B cell (primary cell): ENCODE measurements around the gene CNKSR3. TPM values are rescaled to one million over a fixed set of nuclear protein-coding genes. Genes with fewer than 3 reads are reported as not detected.

ENCODE experiments used
- ATAC-seq: fragments of 200-7000 bp; cut with Tn5 transposase; one replicate; pipeline ENCODE4 v1.10.0; 2021; ENCODE audit warnings: low read depth, mild to moderate bottlenecking, moderate number of reproducible peaks, moderate library complexity
- CTCF ChIA-PET: fragments of 350-600 bp; sonication (Branson Sonifier 250); formaldehyde crosslinking; loops from one replicate; lab custom pipeline; 2021; ENCODE audit warnings: antibody characterized with exemption, inconsistent platforms; lab: Charles Lee
- POLR2A ChIA-PET: fragments of 350-600 bp; sonication (Branson Sonifier 250); formaldehyde crosslinking; loops from one replicate; lab custom pipeline; 2021; ENCODE audit warnings: antibody characterized with exemption; lab: Charles Lee
- DNase-seq: peaks from one replicate; pipeline ENCODE4 v3.0.0; 2013
- H2AFZ ChIP-seq: 2 replicates; pipeline ENCODE4 v1.6.1; 2012; ENCODE audit warnings: mild to moderate bottlenecking, low read depth, low read length; ENCODE audit not compliant: insufficient read depth, poor library complexity, severe bottlenecking
- H3K27ac ChIP-seq, 2 donors: 1 replicate in 1 of 2; 2 replicates in 1 of 2; pipeline ENCODE4 v1.5.1; 2012 to 2013; ENCODE audit warnings: low read length in 2 of 2, mild to moderate bottlenecking in 2 of 2, moderate library complexity in 1 of 2
- H3K27me3 ChIP-seq, 4 experiments: fragments of 200-600 bp in 1 of 4; sonication (generic) in 1 of 4; replicated peaks in 1 of 4; 1 replicate in 2 of 4; 2 replicates in 2 of 4; pipeline versions ENCODE4 v1.6.1 to v1.7.0; 2013 to 2016; ENCODE audit warnings: low read length in 3 of 4, mild to moderate bottlenecking in 2 of 4, mixed read lengths in 1 of 4, moderate library complexity in 1 of 4; ENCODE audit not compliant: insufficient read depth in 4 of 4, control insufficient read depth in 3 of 4; ENCODE audit errors: control extremely low read depth in 1 of 4
- H3K36me3 ChIP-seq, 2 experiments: replicated peaks in 1 of 2; 1 replicate in 1 of 2; 2 replicates in 1 of 2; pipeline versions ENCODE4 v1.6.1 to v1.7.1; 2013; ENCODE audit warnings: low read length in 1 of 2; ENCODE audit not compliant: insufficient read depth in 2 of 2, control insufficient read depth in 1 of 2; ENCODE audit errors: control extremely low read depth in 1 of 2, extremely low read depth in 1 of 2
- H3K4me1 ChIP-seq, 2 donors: fragments of 200-600 bp in 1 of 2; sonication (generic) in 1 of 2; 1 replicate in 1 of 2; 2 replicates in 1 of 2; pipeline versions ENCODE4 v1.5.1 to v1.6.1; 2013 to 2017; ENCODE audit warnings: low read length in 2 of 2; ENCODE audit not compliant: control insufficient read depth in 2 of 2, insufficient read depth in 2 of 2
- H3K4me2 ChIP-seq: replicated peaks from 2 replicates; pipeline ENCODE3; 2012; ENCODE audit warnings: mild to moderate bottlenecking, low read depth, low read length; ENCODE audit not compliant: poor library complexity, severe bottlenecking
- H3K4me3 ChIP-seq, 5 experiments: fragments of 200-600 bp in 1 of 5; sonication (generic) in 1 of 5; 1 replicate in 3 of 5; 2 replicates in 2 of 5; pipeline versions ENCODE4 v1.5.1 to v1.7.0; 2011 to 2016; ENCODE audit warnings: low read length in 4 of 5, mild to moderate bottlenecking in 4 of 5, low read depth in 2 of 5, control low read depth in 1 of 5, moderate library complexity in 1 of 5; ENCODE audit not compliant: insufficient read depth in 1 of 5; ENCODE audit errors: control extremely low read depth in 1 of 5, extremely low read depth in 1 of 5
- H3K79me2 ChIP-seq: fragments of 200-600 bp; sonication (generic); one replicate; pipeline ENCODE4 v1.6.0; 2016; ENCODE audit warnings: low read length; ENCODE audit not compliant: control insufficient read depth, insufficient read depth
- H3K9ac ChIP-seq: fragments of 200-600 bp; sonication (generic); 2 replicates; pipeline ENCODE4 v1.6.1; 2017; ENCODE audit warnings: mild to moderate bottlenecking, low read length, moderate library complexity
- H3K9me3 ChIP-seq, 3 donors: one replicate each; pipeline versions ENCODE4 v1.6.1 to v1.7.1; 2013; ENCODE audit warnings: low read length in 2 of 3; ENCODE audit not compliant: control insufficient read depth in 2 of 3, insufficient read depth in 1 of 3; ENCODE audit errors: control extremely low read depth in 1 of 3
- H4K20me1 ChIP-seq: 2 replicates; pipeline ENCODE4 v1.6.0; 2012; ENCODE audit warnings: mild to moderate bottlenecking, low read length; ENCODE audit not compliant: insufficient read depth, control insufficient read depth, poor library complexity, severe bottlenecking
- H3K27ac Mint-ChIP-seq: one replicate; pipeline ENCODE4 v1.8.0; 2021; ENCODE audit warnings: mixed read lengths
- H3K27me3 Mint-ChIP-seq: one replicate; pipeline ENCODE4 v1.8.0; 2021; ENCODE audit warnings: mixed read lengths
- H3K4me1 Mint-ChIP-seq: one replicate; pipeline ENCODE4 v1.8.0; 2021; ENCODE audit warnings: mixed read lengths
- H3K4me3 Mint-ChIP-seq: one replicate; pipeline ENCODE4 v1.8.0; 2021; ENCODE audit warnings: mixed read lengths
- H3K9me3 Mint-ChIP-seq: one replicate; pipeline ENCODE4 v1.8.0; 2022; ENCODE audit warnings: mixed read lengths; ENCODE audit not compliant: insufficient read depth
- EZH2 ChIP-seq: IDR thresholded peaks from 2 replicates; pipeline ENCODE4 v1.6.1; 2012; ENCODE audit warnings: borderline replicate concordance, low read depth, mild to moderate bottlenecking, moderate library complexity, low read length; ENCODE audit not compliant: insufficient read depth, poor library complexity, severe bottlenecking
- WGBS: methylation state at CpG from one replicate; pipeline ENCODE4 v1.1.5; 2013; ENCODE audit warnings: missing lambda C conversion rate; ENCODE audit not compliant: insufficient coverage; 5-methylcytosine and 5-hydroxymethylcytosine counted together
- intact Hi-C: fragments of 100-400 bp; cut with micrococcal nuclease; formaldehyde crosslinking; loops from one replicate; pipeline ENCODE4 v1.10.0; 2022
- polyA plus RNA-seq: library from polyadenylated mRNA; depleted of rRNA; stranded (reverse); fragments of >200 nt; gene quantifications from 2 replicates; pipeline ENCODE4 v1.2.3, GENCODE V29; 2012
- total RNA-seq, 2 donors: library from RNA; stranded (reverse); fragments of 120-200 nt in 1 of 2; gene quantifications; 1 replicate in 1 of 2; 2 replicates in 1 of 2; pipeline versions ENCODE4 v1.2.3 to v1.2.4, GENCODE V29; 2013 to 2022
- TF ChIP-seq, protein P1 (sequence below): fragments of 200-600 bp; IDR thresholded peaks from one replicate; pipeline ENCODE4 v1.8.0; 2022; ENCODE audit warnings: antibody characterized with exemption, mild to moderate bottlenecking

Gene CNKSR3
- total and polyA plus RNA-seq, 2 donors (not counting 1 experiment from before 2014, with no cell fraction given), result not detected

DNA sequence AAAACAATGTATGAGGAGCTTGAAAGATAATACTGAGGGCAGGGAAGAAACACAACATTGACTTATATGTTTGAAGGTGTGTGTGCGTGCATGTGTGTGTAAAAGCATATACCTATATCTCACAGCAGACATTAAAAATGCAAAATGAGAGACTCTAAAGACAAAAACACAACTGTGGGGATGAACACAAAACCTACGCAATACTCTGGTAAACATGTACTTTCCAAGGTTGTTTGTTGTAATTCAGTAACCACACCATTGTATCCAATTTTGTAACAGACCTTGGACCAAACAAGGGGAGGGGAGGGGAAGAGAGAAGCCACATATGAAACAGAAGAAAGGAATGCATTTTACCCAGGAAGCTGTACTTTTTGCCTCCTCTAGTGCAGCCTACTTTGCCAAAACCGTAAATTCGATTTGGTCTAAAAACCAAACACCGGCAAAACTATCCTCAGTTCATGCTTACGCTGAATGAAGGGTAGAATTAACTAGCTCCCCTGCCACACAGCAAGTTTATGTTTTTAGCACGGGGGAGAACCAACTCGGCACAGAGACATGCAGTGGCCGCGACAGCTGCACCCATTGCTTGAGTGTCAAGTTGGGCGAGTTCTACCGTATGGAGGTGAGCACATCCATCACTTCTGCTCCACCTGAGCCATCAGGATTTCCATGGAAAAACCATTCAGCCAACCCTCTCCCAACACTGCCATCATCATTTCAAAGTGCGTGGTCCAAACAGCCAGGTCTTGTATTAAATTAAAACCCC, 50.0 kb downstream of the CNKSR3 start:
- H3K4me1 Mint-ChIP-seq, result no peaks in the 10 kb centered on the region
- TF ChIP-seq EZH2, result no peak
- TF ChIP-seq, protein P1, sequence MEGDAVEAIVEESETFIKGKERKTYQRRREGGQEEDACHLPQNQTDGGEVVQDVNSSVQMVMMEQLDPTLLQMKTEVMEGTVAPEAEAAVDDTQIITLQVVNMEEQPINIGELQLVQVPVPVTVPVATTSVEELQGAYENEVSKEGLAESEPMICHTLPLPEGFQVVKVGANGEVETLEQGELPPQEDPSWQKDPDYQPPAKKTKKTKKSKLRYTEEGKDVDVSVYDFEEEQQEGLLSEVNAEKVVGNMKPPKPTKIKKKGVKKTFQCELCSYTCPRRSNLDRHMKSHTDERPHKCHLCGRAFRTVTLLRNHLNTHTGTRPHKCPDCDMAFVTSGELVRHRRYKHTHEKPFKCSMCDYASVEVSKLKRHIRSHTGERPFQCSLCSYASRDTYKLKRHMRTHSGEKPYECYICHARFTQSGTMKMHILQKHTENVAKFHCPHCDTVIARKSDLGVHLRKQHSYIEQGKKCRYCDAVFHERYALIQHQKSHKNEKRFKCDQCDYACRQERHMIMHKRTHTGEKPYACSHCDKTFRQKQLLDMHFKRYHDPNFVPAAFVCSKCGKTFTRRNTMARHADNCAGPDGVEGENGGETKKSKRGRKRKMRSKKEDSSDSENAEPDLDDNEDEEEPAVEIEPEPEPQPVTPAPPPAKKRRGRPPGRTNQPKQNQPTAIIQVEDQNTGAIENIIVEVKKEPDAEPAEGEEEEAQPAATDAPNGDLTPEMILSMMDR, result no peak
- no peak overlapping the region for H3K4me3 Mint-ChIP-seq
- H3K9ac ChIP-seq, result no peak overlapping the region
- ChIA-PET CTCF (no interaction called here), POLR2A (no interaction called here)
- no peak overlapping the region for H2AFZ ChIP-seq
- H3K9me3 ChIP-seq, result no peaks in the 10 kb centered on the region
- H3K27ac Mint-ChIP-seq, result no peak overlapping the region
- H3K36me3 ChIP-seq, result no peaks in the 10 kb centered on the region
- intact Hi-C loops, result no loop called here
- peaks cover 12% of the 10 kb centered on the region for H3K27me3 Mint-ChIP-seq
- no peak overlapping the region for H3K4me2 ChIP-seq
- no peak overlapping the region for H3K27ac ChIP-seq
- no peaks in the 10 kb centered on the region for H4K20me1 ChIP-seq
- H3K27me3 ChIP-seq, result no peaks in the 10 kb centered on the region
- ATAC-seq, result no peak
- H3K9me3 Mint-ChIP-seq, result no peaks in the 10 kb centered on the region
- 98% methylated on average over 8 of the region's 13 CpGs for WGBS
- H3K4me3 ChIP-seq, result no peak overlapping the region
- H3K79me2 ChIP-seq, result no peaks in the 10 kb centered on the region
- DNase-seq, result no peak
- H3K4me1 ChIP-seq, result no peaks in the 10 kb centered on the region

DNA sequence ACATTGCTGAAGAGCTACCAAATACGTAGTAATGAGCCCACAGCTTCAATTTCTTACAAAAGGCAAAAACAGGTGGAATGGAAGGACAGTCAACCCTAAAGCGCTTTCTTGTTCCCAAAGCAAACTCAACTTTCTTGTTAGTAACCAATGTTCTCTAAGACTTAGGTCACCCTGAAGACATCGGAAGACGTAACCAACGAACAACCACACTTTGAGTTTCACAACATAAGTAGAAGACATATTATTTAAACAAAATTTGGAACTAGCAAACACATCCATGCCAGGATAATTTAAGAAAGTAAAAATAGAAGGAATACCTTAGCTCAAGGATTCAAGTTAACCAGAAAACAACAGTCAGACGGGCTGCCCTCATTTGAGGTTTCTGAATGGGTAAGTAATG, 51.0 kb downstream of the CNKSR3 start:
- no peak overlapping the region for H3K4me2 ChIP-seq
- no peak overlapping the region for H3K4me3 Mint-ChIP-seq
- TF ChIP-seq, protein P1, result no peak
- TF ChIP-seq EZH2, result no peak
- H3K9me3 Mint-ChIP-seq, result no peaks in the 10 kb centered on the region
- no peak for DNase-seq
- POLR2A ChIA-PET, result no interaction called here
- no peaks in the 10 kb centered on the region for H3K27me3 ChIP-seq
- H3K4me1 Mint-ChIP-seq, result no peaks in the 10 kb centered on the region
- CTCF ChIA-PET, result interaction anchor here (0.9 kb wide), 1 partner anchor 42 kb away, joined by 3 read pairs; no protein-coding TSS in a partner anchor
- H3K79me2 ChIP-seq, result no peaks in the 10 kb centered on the region
- no peak overlapping the region for H2AFZ ChIP-seq
- no peak overlapping the region for H3K4me3 ChIP-seq
- no peaks in the 10 kb centered on the region for H4K20me1 ChIP-seq
- H3K27me3 Mint-ChIP-seq, result peaks cover 12% of the 10 kb centered on the region
- no peaks in the 10 kb centered on the region for H3K36me3 ChIP-seq
- H3K4me1 ChIP-seq, result no peaks in the 10 kb centered on the region
- ATAC-seq, result no peak
- H3K9me3 ChIP-seq, result no peaks in the 10 kb centered on the region
- WGBS, result 70% methylated on average over 2 of the region's 6 CpGs
- no peak overlapping the region for H3K27ac Mint-ChIP-seq
- intact Hi-C loops, result no loop called here
- H3K27ac ChIP-seq, result no peak overlapping the region
- H3K9ac ChIP-seq, result no peak overlapping the region
